Measurements from ENCODE around the gene PDIA5. TPM values are rescaled to one million over a fixed set of nuclear protein-coding genes. Genes with fewer than 3 reads are reported as not detected.

Gene PDIA5
- total RNA-seq, 2 donors from 2014 or later = 57.5 to 68.3 TPM

DNA sequence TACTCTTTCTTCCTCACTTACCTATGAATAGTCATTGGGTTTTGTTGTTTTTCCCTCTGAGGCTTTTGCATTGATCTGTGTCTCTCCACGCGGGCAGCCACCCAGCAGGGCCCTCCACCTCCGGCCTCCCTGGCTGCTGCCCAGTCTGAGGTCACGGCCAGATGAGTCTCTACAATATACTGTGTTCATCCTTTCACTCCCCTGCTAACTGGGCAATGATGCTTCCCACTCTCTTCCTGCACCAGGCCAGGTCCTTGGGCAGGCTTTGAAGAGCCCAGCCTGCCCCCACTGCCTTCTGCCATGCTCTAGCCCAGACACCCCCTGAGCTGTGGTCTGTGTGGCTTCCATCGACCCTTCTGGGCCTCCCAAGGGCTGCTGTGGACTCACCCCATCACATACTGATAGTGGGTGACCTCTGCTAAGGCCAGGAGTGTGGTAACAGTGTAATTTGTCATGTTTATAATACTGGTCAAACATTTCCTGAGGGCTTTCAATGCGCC, 18.0 kb downstream of the PDIA5 start:
- H3K4me3 Mint-ChIP-seq = no peak overlapping the region
- WGBS, 2 experiments (ENCODE audit: insufficient coverage in 1 of 2, insufficient read length in 1 of 2) = 65 to 83% methylated on average over 4 to 6 of the region's 6 CpGs
- peaks cover 35% of the 10 kb centered on the region for H3K4me1 ChIP-seq (ENCODE audit: control insufficient read depth, insufficient read depth, low read length)

DNA sequence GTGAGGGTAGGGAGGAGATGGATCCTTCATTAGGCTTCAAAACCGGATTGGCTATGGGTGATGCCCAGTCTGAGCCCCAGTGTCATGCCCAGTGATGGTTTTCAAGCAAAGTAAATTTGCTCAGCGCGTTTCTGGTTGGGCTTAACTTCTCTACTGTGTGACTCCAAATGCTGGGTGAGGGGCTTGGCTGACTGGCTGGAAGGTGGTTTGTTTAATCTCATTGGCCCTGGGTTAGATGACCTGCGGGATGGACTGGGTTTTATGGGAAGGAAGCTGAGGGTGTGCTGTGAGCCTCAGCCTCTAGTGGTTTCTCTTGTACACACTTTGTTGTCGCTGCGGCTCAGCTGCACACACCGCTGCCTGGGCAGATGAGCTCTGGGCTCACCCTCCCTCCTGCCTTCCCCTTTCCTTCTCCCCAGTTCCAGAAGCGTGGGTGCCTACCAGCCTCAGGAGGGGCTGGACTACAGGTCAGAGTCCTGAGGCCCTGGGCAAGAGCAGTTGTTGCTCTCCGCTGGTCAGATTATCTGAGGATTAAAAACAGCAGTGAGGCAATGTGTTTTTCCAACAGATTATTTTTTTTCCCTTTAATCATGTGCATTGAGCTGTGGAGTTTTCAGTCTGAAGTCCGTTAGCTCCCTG, 18.6 kb downstream of the PDIA5 start:
- no peak overlapping the region for H3K4me3 Mint-ChIP-seq
- WGBS, 2 experiments (ENCODE audit: insufficient coverage in 1 of 2, insufficient read length in 1 of 2) = 87 to 89% methylated on average over 3 to 10 of the region's 10 CpGs

More for the DNA sequence above, 18.0 kb downstream of the PDIA5 start:
- Mint-ChIP-seq H3K27me3 (ENCODE audit: insufficient read depth) (no peaks in the 10 kb centered on the region), H3K4me1 (peaks cover 86% of the 10 kb centered on the region), H3K36me3 (ENCODE audit: low read depth) (no peaks in the 10 kb centered on the region), H3K9me3 (no peaks in the 10 kb centered on the region), H3K27ac (peak overlapping the region; percentile 13)
- H3K36me3 ChIP-seq (ENCODE audit: control insufficient read depth, insufficient read depth, low read length) = peaks cover 11% of the 10 kb centered on the region
- no peaks in the 10 kb centered on the region for H3K27me3 ChIP-seq (ENCODE audit: control insufficient read depth, insufficient read depth, low read length, poor library complexity, severe bottlenecking)
- TF ChIP-seq, protein P1, sequence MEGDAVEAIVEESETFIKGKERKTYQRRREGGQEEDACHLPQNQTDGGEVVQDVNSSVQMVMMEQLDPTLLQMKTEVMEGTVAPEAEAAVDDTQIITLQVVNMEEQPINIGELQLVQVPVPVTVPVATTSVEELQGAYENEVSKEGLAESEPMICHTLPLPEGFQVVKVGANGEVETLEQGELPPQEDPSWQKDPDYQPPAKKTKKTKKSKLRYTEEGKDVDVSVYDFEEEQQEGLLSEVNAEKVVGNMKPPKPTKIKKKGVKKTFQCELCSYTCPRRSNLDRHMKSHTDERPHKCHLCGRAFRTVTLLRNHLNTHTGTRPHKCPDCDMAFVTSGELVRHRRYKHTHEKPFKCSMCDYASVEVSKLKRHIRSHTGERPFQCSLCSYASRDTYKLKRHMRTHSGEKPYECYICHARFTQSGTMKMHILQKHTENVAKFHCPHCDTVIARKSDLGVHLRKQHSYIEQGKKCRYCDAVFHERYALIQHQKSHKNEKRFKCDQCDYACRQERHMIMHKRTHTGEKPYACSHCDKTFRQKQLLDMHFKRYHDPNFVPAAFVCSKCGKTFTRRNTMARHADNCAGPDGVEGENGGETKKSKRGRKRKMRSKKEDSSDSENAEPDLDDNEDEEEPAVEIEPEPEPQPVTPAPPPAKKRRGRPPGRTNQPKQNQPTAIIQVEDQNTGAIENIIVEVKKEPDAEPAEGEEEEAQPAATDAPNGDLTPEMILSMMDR (conservative IDR thresholded peaks at IDR 0.05) = no peak
- no peak overlapping the region for H3K9ac ChIP-seq (ENCODE audit: extremely low read depth, low read length, poor library complexity, severe bottlenecking)
- peak; percentile 28 for DNase-seq
- H3K27ac ChIP-seq (ENCODE audit: low read depth, low read length) = peak overlapping the region; percentile 52
- no peak overlapping the region for H3K4me3 ChIP-seq (ENCODE audit: low read length)
- H3K9me3 ChIP-seq (ENCODE audit: control insufficient read depth, low read length) = no peaks in the 10 kb centered on the region

DNA sequence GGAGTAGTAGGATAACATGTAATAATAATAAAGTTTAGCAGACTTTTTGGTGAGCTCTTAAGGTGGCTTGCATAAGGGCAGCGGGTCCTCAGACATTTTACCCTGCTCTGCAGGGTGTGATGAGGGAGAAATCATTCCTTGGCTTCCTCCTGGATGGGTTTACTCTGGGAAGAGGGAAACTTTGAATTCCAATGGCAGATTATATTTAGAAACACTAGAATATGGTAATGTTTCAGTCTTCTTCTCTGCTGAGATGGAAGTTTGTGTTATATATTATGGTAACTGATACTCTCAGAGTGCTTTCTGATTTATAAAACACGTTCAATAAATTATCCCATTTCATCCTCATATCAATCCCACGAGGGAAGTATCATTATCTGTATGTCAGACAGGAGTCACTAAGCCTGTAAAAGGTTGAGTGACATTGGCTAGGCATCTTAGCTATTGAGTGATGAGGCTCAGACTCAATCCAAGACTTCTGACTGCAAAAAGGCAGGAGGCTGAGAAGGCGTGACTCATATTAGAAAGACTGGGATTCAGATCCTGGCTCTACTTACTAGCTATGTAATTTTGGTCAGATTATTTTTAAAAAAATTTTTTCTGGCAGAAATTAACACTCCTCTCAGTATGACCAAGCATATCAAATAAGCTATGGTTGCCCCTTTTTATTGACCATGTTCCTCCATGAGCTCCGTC, 19.3 kb downstream of the PDIA5 start:
- H3K9ac ChIP-seq (ENCODE audit: extremely low read depth, low read length, poor library complexity, severe bottlenecking) = no peak overlapping the region
- H3K9me3 ChIP-seq (ENCODE audit: control insufficient read depth, low read length) = no peaks in the 10 kb centered on the region
- no peaks in the 10 kb centered on the region for H3K9me3 Mint-ChIP-seq
- peaks cover 6% of the 10 kb centered on the region for H3K36me3 Mint-ChIP-seq (ENCODE audit: low read depth)
- H3K36me3 ChIP-seq (ENCODE audit: control insufficient read depth, insufficient read depth, low read length) = peaks cover 23% of the 10 kb centered on the region
- H3K4me1 ChIP-seq (ENCODE audit: control insufficient read depth, insufficient read depth, low read length) = peaks cover 43% of the 10 kb centered on the region
- 80 to 95% methylated on average over 2 to 4 of the region's 5 CpGs for WGBS, 2 experiments (ENCODE audit: insufficient coverage in 1 of 2, insufficient read length in 1 of 2)
- H3K4me3 Mint-ChIP-seq = no peak overlapping the region
- H3K27ac Mint-ChIP-seq = peak overlapping the region; percentile 52
- H3K27me3 ChIP-seq (ENCODE audit: control insufficient read depth, insufficient read depth, low read length, poor library complexity, severe bottlenecking) = no peaks in the 10 kb centered on the region
- H3K27ac ChIP-seq (ENCODE audit: low read depth, low read length) = no peak overlapping the region
- no peak overlapping the region for H3K4me3 ChIP-seq (ENCODE audit: low read length)
- H3K27me3 Mint-ChIP-seq (ENCODE audit: insufficient read depth) = no peaks in the 10 kb centered on the region
- TF ChIP-seq, protein P1 (conservative IDR thresholded peaks at IDR 0.05) = no peak
- H3K4me1 Mint-ChIP-seq = peaks cover 82% of the 10 kb centered on the region
- peak; percentile 22 for DNase-seq

More for the DNA sequence above, 18.6 kb downstream of the PDIA5 start:
- H3K27ac Mint-ChIP-seq = peak overlapping the region; percentile 11
- peaks cover 40% of the 10 kb centered on the region for H3K4me1 ChIP-seq (ENCODE audit: control insufficient read depth, insufficient read depth, low read length)
- no peaks in the 10 kb centered on the region for H3K27me3 ChIP-seq (ENCODE audit: control insufficient read depth, insufficient read depth, low read length, poor library complexity, severe bottlenecking)
- H3K4me3 ChIP-seq (ENCODE audit: low read length) = no peak overlapping the region
- H3K9ac ChIP-seq (ENCODE audit: extremely low read depth, low read length, poor library complexity, severe bottlenecking) = no peak overlapping the region
- H3K36me3 ChIP-seq (ENCODE audit: control insufficient read depth, insufficient read depth, low read length) = peaks cover 17% of the 10 kb centered on the region
- TF ChIP-seq, protein P1 (conservative IDR thresholded peaks at IDR 0.05) = no peak
- DNase-seq = peak; percentile 53
- peak overlapping the region; percentile 52 for H3K27ac ChIP-seq (ENCODE audit: low read depth, low read length)
- peaks cover 83% of the 10 kb centered on the region for H3K4me1 Mint-ChIP-seq
- H3K36me3 Mint-ChIP-seq (ENCODE audit: low read depth) = peaks cover 4% of the 10 kb centered on the region
- H3K9me3 Mint-ChIP-seq = no peaks in the 10 kb centered on the region
- H3K27me3 Mint-ChIP-seq (ENCODE audit: insufficient read depth) = no peaks in the 10 kb centered on the region
- H3K9me3 ChIP-seq (ENCODE audit: control insufficient read depth, low read length) = no peaks in the 10 kb centered on the region
